Stimulated activated CD8-positive, alpha-beta memory T cell treated with anti-CD3 and anti-CD28 coated beads, Interleukin-7, amount 100 ng/mL, for 24 hours (primary cell): ENCODE measurements around the gene ATE1.

Experiments
- DNase-seq: peaks from one replicate; pipeline ENCODE4 v3.0.0-alpha.2; 2020; ENCODE audit warnings: low read depth

Gene ATE1

GRCh38 chr10:121694966-121695643, 232.7 kb downstream of the ATE1 start:
- no peak for DNase-seq

GRCh38 chr10:121694327-121694965, 233.4 kb downstream of the ATE1 start:
- DNase-seq = no peak

- DNase-seq = no peak
Measured at GRCh38 chr10:121692626-121693025, 235.2 kb downstream of the ATE1 start.

- DNase-seq = no peak
Measured at GRCh38 chr10:121690970-121691369, 236.9 kb downstream of the ATE1 start.
